PC-9 (cell line): Measurements from ENCODE around the gene SMTNL2.

ENCODE experiments used
- EZH2 ChIP-seq: fragments of 200-600 bp; sonication (generic); IDR thresholded peaks from 2 replicates; pipeline ENCODE4 v1.8.0; 2017; ENCODE audit warnings: antibody characterized with exemption, low read depth
- TF ChIP-seq, protein P1 (sequence below): fragments of 200-600 bp; sonication (generic); conservative IDR thresholded peaks from 2 replicates; pipeline ENCODE4 v1.6.1; 2017; ENCODE audit warnings: mixed run types, antibody characterized with exemption, mild to moderate bottlenecking, moderate library complexity

DNA sequence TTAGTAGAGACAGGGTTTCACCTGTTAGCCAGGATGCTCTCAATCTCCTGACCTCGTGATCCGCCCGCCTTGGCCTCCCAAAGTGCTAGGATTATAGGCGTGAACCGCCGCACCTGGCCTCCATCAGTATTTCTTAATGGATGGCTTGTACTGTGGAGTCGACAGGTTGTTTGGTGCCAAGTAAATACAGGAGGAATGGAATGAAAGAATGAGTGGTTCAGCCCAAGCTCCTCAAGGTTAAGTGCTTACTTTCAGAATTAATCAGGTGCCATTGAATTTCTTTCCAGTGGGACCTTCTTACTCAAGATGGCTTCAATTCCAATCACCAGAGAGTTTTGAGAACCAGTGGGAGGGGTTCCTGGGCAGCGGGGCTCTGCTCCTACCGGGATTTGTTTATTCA lies 32.1 kb downstream of the SMTNL2 start:
- TF ChIP-seq, protein P1, sequence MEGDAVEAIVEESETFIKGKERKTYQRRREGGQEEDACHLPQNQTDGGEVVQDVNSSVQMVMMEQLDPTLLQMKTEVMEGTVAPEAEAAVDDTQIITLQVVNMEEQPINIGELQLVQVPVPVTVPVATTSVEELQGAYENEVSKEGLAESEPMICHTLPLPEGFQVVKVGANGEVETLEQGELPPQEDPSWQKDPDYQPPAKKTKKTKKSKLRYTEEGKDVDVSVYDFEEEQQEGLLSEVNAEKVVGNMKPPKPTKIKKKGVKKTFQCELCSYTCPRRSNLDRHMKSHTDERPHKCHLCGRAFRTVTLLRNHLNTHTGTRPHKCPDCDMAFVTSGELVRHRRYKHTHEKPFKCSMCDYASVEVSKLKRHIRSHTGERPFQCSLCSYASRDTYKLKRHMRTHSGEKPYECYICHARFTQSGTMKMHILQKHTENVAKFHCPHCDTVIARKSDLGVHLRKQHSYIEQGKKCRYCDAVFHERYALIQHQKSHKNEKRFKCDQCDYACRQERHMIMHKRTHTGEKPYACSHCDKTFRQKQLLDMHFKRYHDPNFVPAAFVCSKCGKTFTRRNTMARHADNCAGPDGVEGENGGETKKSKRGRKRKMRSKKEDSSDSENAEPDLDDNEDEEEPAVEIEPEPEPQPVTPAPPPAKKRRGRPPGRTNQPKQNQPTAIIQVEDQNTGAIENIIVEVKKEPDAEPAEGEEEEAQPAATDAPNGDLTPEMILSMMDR, result no peak
- no peak for TF ChIP-seq EZH2
